K562 (cell line): ENCODE data around the gene TMX3.

ENCODE experiments used
- GATA2 ChIP-seq: sonication (generic); formaldehyde crosslinking; IDR thresholded peaks from 2 replicates; pipeline ENCODE4 v1.4.0; 2020; ENCODE audit warnings: mild to moderate bottlenecking, missing genetic modification reagents
- POLR2AphosphoS5 ChIP-seq: IDR thresholded peaks from 2 replicates; pipeline ENCODE4 v1.6.1; 2011; ENCODE audit warnings: mild to moderate bottlenecking, low read depth, low read length, moderate library complexity; ENCODE audit not compliant: control insufficient read depth, insufficient read depth

- TF ChIP-seq POLR2AphosphoS5 (no peak), GATA2 (CRISPR knock-in tag) (no peak)
These were observed 8.6 kb upstream of the TMX3 start for GRCh38 chr18:68723539-68723938.
